HCT116 (cell line): ENCODE data around the gene DNAH9.

Experiments
- CTCF ChIP-seq, 3 experiments: fragments of 200-600 bp in 1 of 3; sonication (generic) in 1 of 3; IDR thresholded peaks in 2 of 3; conservative IDR thresholded peaks in 1 of 3; 2 replicates each; pipeline ENCODE4 v1.5.1; 2012 to 2017; ENCODE audit warnings: low read depth in 2 of 3, low read length in 2 of 3, antibody characterized with exemption in 1 of 3, borderline replicate concordance in 1 of 3, control low read depth in 1 of 3, mild to moderate bottlenecking in 1 of 3, mixed read lengths in 1 of 3, mixed run types in 1 of 3, moderate library complexity in 1 of 3; ENCODE audit not compliant: insufficient read depth in 1 of 3
- EZH2 ChIP-seq: fragments of 200-600 bp; sonication (generic); IDR thresholded peaks from 2 replicates; pipeline ENCODE4 v1.6.1; 2017; ENCODE audit warnings: antibody characterized with exemption, mixed run types
- EZH2phosphoT487 ChIP-seq: fragments of 200-600 bp; IDR thresholded peaks from 2 replicates; pipeline ENCODE4 v1.6.1; 2018; ENCODE audit warnings: antibody characterized with exemption, borderline replicate concordance
- FOSL1 ChIP-seq: IDR thresholded peaks from 2 replicates; pipeline ENCODE4 v1.6.1; 2012; ENCODE audit warnings: low read depth
- JUND ChIP-seq: IDR thresholded peaks from 2 replicates; pipeline ENCODE4 v1.6.1; 2012
- POLR2A ChIP-seq: IDR thresholded peaks from 2 replicates; pipeline ENCODE4 v1.7.0; 2011; ENCODE audit warnings: borderline replicate concordance; ENCODE audit not compliant: insufficient read depth, insufficient read length; ENCODE audit errors: extremely low read depth
- POLR2AphosphoS5 ChIP-seq: IDR thresholded peaks from 2 replicates; pipeline ENCODE4 v1.6.1; 2011; ENCODE audit warnings: mild to moderate bottlenecking, low read depth, low read length, moderate library complexity
- SP1 ChIP-seq: IDR thresholded peaks from 2 replicates; pipeline ENCODE4 v1.6.1; 2012; ENCODE audit warnings: low read depth
- YY1 ChIP-seq: IDR thresholded peaks from 2 replicates; pipeline ENCODE4 v1.6.1; 2011; ENCODE audit warnings: low read length, low read depth, moderate library complexity, mild to moderate bottlenecking; ENCODE audit not compliant: insufficient replicate concordance; ENCODE audit errors: extremely low read depth
- TF ChIP-seq, protein P1 (sequence below): IDR thresholded peaks from 2 replicates; pipeline ENCODE4 v1.6.1; 2012

GRCh38 chr17:11814655-11815262, 216.5 kb downstream of the DNAH9 start:
- TF ChIP-seq YY1, result no peak
- no peak for TF ChIP-seq POLR2A
- no peak for TF ChIP-seq SP1
- TF ChIP-seq, protein P1, sequence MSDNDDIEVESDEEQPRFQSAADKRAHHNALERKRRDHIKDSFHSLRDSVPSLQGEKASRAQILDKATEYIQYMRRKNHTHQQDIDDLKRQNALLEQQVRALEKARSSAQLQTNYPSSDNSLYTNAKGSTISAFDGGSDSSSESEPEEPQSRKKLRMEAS, result no peak
- TF ChIP-seq CTCF (IDR thresholded peaks at IDR 0.05 in 2 of 3, conservative IDR thresholded peaks at IDR 0.05 in 1 of 3; ENCODE audit: borderline replicate concordance in 1 of 3, insufficient read depth in 1 of 3, low read depth in 2 of 3, low read length in 2 of 3), result no peak
- TF ChIP-seq EZH2phosphoT487, result no peak
- no peak for TF ChIP-seq JUND
- TF ChIP-seq FOSL1, result no peak
- no peak for TF ChIP-seq POLR2AphosphoS5
- TF ChIP-seq EZH2, result no peak
